GM12875 (cell line): Measurements from ENCODE around the gene TRPC4.

ENCODE experiments used
- H3K4me3 ChIP-seq: one replicate; pipeline ENCODE4 v1.5.1; 2011; ENCODE audit warnings: low read depth, low read length, control low read depth
- TF ChIP-seq, protein P1 (sequence below): IDR thresholded peaks from 2 replicates; pipeline ENCODE4 v1.5.1; 2011; ENCODE audit warnings: low read depth, mild to moderate bottlenecking, control low read depth, inconsistent platforms, low read length, moderate library complexity, borderline replicate concordance; ENCODE audit not compliant: insufficient read depth

The TRPC4 gene

DNA sequence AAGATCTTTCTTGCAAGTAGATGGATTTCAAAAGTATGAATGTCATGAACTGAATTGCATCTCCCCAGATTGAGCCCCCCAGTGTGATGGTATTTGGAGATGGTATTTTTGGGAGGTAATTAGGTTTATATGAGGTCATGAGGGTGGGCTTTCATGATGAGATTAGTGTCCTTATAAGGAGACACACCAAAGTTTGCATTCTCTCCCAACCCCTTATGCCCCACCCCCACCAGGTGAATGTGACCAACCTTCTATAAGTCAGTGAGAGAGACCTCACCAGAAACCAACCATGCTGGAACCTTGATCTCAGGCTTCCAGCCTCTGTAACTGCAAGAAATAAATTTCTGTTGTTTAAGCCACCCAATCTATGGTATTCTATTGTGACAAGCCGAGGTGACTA, 199.7 kb downstream of the TRPC4 start:
- TF ChIP-seq, protein P1, sequence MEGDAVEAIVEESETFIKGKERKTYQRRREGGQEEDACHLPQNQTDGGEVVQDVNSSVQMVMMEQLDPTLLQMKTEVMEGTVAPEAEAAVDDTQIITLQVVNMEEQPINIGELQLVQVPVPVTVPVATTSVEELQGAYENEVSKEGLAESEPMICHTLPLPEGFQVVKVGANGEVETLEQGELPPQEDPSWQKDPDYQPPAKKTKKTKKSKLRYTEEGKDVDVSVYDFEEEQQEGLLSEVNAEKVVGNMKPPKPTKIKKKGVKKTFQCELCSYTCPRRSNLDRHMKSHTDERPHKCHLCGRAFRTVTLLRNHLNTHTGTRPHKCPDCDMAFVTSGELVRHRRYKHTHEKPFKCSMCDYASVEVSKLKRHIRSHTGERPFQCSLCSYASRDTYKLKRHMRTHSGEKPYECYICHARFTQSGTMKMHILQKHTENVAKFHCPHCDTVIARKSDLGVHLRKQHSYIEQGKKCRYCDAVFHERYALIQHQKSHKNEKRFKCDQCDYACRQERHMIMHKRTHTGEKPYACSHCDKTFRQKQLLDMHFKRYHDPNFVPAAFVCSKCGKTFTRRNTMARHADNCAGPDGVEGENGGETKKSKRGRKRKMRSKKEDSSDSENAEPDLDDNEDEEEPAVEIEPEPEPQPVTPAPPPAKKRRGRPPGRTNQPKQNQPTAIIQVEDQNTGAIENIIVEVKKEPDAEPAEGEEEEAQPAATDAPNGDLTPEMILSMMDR = no peak
- no peak overlapping the region for H3K4me3 ChIP-seq

DNA sequence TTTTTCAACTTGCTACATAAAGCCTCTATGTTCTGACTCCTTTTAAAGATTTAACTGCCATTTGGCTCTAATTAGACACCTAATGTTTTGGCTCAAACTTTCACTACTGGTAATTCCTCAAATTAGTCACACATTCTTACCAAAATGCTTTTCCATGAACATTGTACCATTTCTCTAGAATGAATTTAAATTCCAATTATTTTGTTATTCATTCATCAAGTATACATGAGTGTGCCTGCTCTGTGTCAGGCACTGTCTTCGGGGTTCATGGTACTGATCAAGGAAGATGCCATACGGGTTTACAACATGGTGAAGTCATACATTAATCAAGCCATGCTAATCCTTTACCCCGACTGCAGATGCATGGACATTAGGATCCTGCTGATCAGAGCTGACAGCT, 201.9 kb downstream of the TRPC4 start:
- TF ChIP-seq, protein P1 = no peak
- H3K4me3 ChIP-seq = no peak overlapping the region

DNA sequence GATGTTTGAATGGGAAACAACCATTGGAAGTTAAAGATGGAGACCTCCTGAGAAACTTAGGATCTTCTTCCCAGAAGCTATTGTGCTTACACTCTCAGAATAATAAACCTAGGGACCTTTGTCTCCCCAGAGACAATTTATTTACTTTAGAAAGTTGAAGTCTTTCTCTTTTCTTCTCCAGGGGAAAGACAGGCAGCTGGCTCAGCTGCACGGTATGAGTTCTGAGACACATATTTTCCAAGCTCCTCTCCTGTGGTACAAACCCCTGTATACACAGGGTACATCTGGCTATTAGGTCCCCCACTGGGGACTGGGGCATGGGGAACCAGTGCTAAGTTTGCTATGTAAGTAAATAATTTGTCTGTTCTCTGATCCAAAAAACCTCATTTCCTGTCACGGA, 203.5 kb downstream of the TRPC4 start:
- no peak overlapping the region for H3K4me3 ChIP-seq
- TF ChIP-seq, protein P1 = no peak

DNA sequence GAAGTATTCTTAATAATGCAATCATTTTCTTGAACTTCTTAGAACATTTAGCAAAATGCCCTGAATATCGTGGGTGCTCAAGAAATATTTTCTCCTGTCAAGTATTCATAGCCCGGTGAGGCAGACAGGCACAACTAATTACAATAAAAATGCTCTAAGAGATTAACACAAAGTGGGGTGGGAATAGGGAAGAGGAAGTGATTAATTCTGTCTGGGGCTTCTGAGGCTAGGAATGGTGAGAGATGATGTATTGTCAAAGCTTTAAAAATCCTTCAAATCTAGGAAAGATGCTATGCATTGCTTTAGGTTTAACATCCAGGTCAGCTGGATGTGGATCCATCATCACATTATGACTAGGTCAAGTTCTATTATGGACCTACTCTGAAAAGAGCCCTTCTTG, 204.2 kb downstream of the TRPC4 start:
- no peak overlapping the region for H3K4me3 ChIP-seq

DNA sequence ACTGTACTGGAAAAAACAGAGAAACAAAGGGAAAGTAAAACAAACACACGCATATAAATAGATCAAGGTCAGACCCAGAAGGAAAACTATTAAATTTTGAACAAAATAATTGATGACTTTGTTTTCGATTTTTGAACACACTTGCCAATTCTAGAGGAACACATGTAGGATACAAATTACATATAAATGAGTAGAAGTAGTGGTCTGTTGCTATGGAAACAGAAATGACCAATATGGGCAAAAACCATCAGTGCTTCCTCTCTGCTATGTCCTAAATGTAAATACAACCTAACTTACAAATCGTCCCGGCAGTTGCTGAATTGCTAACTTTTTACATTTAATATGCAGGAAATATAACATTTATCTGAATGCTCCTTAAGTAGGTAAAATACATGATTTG, 205.8 kb downstream of the TRPC4 start:
- no peak overlapping the region for H3K4me3 ChIP-seq
- TF ChIP-seq, protein P1 = no peak

More for the DNA sequence above, 204.2 kb downstream of the TRPC4 start:
- TF ChIP-seq, protein P1 = no peak

DNA sequence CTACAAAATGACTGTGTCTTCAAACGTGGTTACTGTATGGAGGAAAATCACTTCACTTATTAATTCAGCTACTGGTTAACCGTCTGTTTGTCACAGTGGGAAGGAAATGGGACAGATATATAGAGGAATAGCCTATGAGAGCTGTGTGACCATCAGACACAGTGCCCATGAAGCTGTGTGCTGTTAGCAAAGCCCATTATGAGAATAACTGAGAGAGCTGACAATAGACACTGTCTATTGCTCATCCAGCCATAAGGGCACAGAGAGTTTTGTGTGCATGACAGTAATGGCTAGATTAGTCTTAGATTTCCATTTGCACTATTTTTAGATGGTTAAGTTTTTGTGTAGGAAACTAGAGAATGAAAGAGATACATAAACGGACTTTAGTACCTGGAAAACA, 206.9 kb downstream of the TRPC4 start:
- H3K4me3 ChIP-seq = no peak overlapping the region
- TF ChIP-seq, protein P1 = no peak

DNA sequence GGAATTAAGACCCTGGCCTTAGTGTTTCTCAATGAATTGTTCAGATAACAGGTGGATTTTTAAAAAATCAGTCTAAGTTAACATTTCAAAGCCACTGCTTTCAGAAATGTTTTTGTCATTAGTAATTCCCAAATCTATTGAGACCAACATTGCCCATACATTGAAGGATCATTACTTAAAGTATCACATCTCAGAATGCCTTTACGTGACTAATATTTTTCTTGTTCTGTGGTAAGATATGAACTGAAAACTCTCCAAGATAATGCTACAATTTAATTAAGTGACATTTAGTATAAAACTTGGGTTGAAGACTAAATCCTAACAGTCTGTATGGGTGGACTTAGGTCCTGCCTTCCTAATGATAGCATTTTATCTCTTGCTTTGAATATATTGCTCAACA, 211.6 kb downstream of the TRPC4 start:
- H3K4me3 ChIP-seq = no peak overlapping the region
- TF ChIP-seq, protein P1 = no peak
